SK-N-SH (cell line): Measurements from ENCODE around the gene PLBD2. TPM values are rescaled to one million over a fixed set of nuclear protein-coding genes. Genes with fewer than 3 reads are reported as not detected.

Source experiments
- CTCF ChIA-PET: fragments of 300-600, 350-600 bp; formaldehyde crosslinking; extraction: SDS; loops from one replicate; lab custom pipeline; 2021; lab: Yijun Ruan, JAX
- POLR2A ChIA-PET: fragments of 350-600 bp; sonication (Branson Sonifier 250); formaldehyde crosslinking; extraction: SDS; loops from one replicate; lab custom pipeline; 2020; ENCODE audit warnings: antibody characterized with exemption, inconsistent platforms; lab: Yijun Ruan, JAX
- DNase-seq: peaks from one replicate; pipeline ENCODE4 v3.0.0; 2012
- H2AFZ ChIP-seq: fragments of 200-600 bp; sonication (generic); 2 replicates; pipeline ENCODE4 v1.8.1; 2016; ENCODE audit warnings: antibody characterized with exemption, mild to moderate bottlenecking, low read depth
- H3F3A ChIP-seq: fragments of 200-600 bp; sonication (generic); replicated peaks from 2 replicates; pipeline ENCODE3; 2016; ENCODE audit warnings: antibody characterized with exemption, mild to moderate bottlenecking; ENCODE audit not compliant: insufficient read depth
- H3K27ac ChIP-seq, 2 experiments: fragments of 200-500 bp in 1 of 2; fragments of 200-600 bp in 1 of 2; sonication (Bioruptor generic) in 1 of 2; sonication (generic), shearing (Covaris generic) in 1 of 2; 2 replicates each; pipeline versions ENCODE4 v1.5.1 to v1.6.1; 2014 to 2016; ENCODE audit warnings: low read depth in 2 of 2, inconsistent platforms in 1 of 2, low read length in 1 of 2, mild to moderate bottlenecking in 1 of 2, mixed read lengths in 1 of 2
- H3K27me3 ChIP-seq: fragments of 200-600 bp; sonication (generic), shearing (Covaris generic); 2 replicates; pipeline ENCODE4 v1.6.1; 2016; ENCODE audit warnings: mixed run types; ENCODE audit not compliant: insufficient read depth
- H3K36me3 ChIP-seq, 2 experiments: fragments of 200-500 bp in 1 of 2; fragments of 200-600 bp in 1 of 2; sonication (Bioruptor generic) in 1 of 2; sonication (generic) in 1 of 2; replicated peaks in 1 of 2; 2 replicates each; pipeline versions ENCODE3 to v1.5.1; 2014 to 2016; ENCODE audit warnings: low read length in 1 of 2, mild to moderate bottlenecking in 1 of 2; ENCODE audit not compliant: insufficient read depth in 2 of 2, control insufficient read depth in 1 of 2
- H3K4me1 ChIP-seq, 2 experiments: fragments of 200-500 bp in 1 of 2; fragments of 200-600 bp in 1 of 2; sonication (Bioruptor generic) in 1 of 2; sonication (generic), shearing (Covaris generic) in 1 of 2; 2 replicates each; pipeline versions ENCODE4 v1.5.1 to v1.6.1; 2014 to 2016; ENCODE audit warnings: low read depth in 1 of 2, low read length in 1 of 2, mixed run types in 1 of 2; ENCODE audit not compliant: insufficient read depth in 2 of 2, control insufficient read depth in 1 of 2
- H3K4me2 ChIP-seq: fragments of 200-600 bp; sonication (generic), shearing (Covaris generic); 2 replicates; pipeline ENCODE4 v1.6.1; 2017; ENCODE audit warnings: mixed run types
- H3K4me3 ChIP-seq, 2 experiments: fragments of 200-500 bp in 1 of 2; fragments of 200-600 bp in 1 of 2; sonication (Bioruptor generic) in 1 of 2; sonication (generic), shearing (Covaris generic) in 1 of 2; 2 replicates each; pipeline versions ENCODE4 v1.5.1 to v1.8.1; 2014 to 2016; ENCODE audit warnings: low read depth in 2 of 2, inconsistent platforms in 1 of 2, low read length in 1 of 2, mild to moderate bottlenecking in 1 of 2, mixed read lengths in 1 of 2, moderate library complexity in 1 of 2
- H3K79me2 ChIP-seq: fragments of 200-600 bp; sonication (generic); 2 replicates; pipeline ENCODE4 v1.8.1; 2017; ENCODE audit warnings: mild to moderate bottlenecking; ENCODE audit not compliant: insufficient read depth
- H3K9ac ChIP-seq: fragments of 200-600 bp; sonication (generic); 2 replicates; pipeline ENCODE4 v1.6.1; 2017; ENCODE audit warnings: mixed run types
- H3K9me2 ChIP-seq: fragments of 200-600 bp; sonication (generic); 2 replicates; pipeline ENCODE4 v1.6.1; 2017; ENCODE audit warnings: mixed run types
- H3K9me3 ChIP-seq: fragments of 200-600 bp; sonication (generic); 2 replicates; pipeline ENCODE4 v1.6.1; 2017; ENCODE audit warnings: mixed run types, mild to moderate bottlenecking, moderate library complexity
- H4K20me1 ChIP-seq: fragments of 200-600 bp; sonication (generic); 2 replicates; pipeline ENCODE4 v1.6.1; 2017; ENCODE audit warnings: mild to moderate bottlenecking, mixed run types; ENCODE audit not compliant: insufficient read depth
- CTCF ChIP-seq: fragments of 200-600 bp; sonication (generic); IDR thresholded peaks from 2 replicates; pipeline ENCODE4 v1.6.1; 2017; ENCODE audit warnings: antibody characterized with exemption, mild to moderate bottlenecking, moderate library complexity
- ELF1 ChIP-seq: IDR thresholded peaks from 2 replicates; pipeline ENCODE4 v1.4.0; 2012
- MAX ChIP-seq: IDR thresholded peaks from 2 replicates; pipeline ENCODE4 v1.4.0; 2012; ENCODE audit warnings: low read depth
- MXI1 ChIP-seq: IDR thresholded peaks from 2 replicates; pipeline ENCODE4 v1.6.1; 2012; ENCODE audit warnings: mild to moderate bottlenecking, low read depth, low read length, improper control_type of control experiment
- POLR2AphosphoS5 ChIP-seq: IDR thresholded peaks from 2 replicates; pipeline ENCODE4 v1.6.1; 2012; ENCODE audit warnings: low read depth, low read length
- RAD21 ChIP-seq: IDR thresholded peaks from 2 replicates; pipeline ENCODE4 v1.6.1; 2012; ENCODE audit warnings: mild to moderate bottlenecking, low read length
- REST ChIP-seq: IDR thresholded peaks from 2 replicates; pipeline ENCODE4 v1.6.1; 2012; ENCODE audit warnings: mild to moderate bottlenecking, low read depth, low read length, moderate library complexity
- RXRA ChIP-seq: IDR thresholded peaks from 2 replicates; pipeline ENCODE4 v1.4.0; 2012; ENCODE audit warnings: low read depth, mild to moderate bottlenecking, borderline replicate concordance
- SIN3A ChIP-seq: IDR thresholded peaks from 2 replicates; pipeline ENCODE4 v1.6.1; 2012; ENCODE audit warnings: low read depth, mild to moderate bottlenecking, low read length, moderate library complexity, borderline replicate concordance
- SMC3 ChIP-seq: IDR thresholded peaks from 2 replicates; pipeline ENCODE4 v1.6.1; 2012; ENCODE audit warnings: low read depth, low read length, improper control_type of control experiment
- USF1 ChIP-seq: IDR thresholded peaks from 2 replicates; pipeline ENCODE4 v1.4.0; 2012; ENCODE audit warnings: low read depth, borderline replicate concordance
- USF2 ChIP-seq: fragments of 150-350 bp; IDR thresholded peaks from 2 replicates; pipeline ENCODE4 v1.6.1; 2017; ENCODE audit warnings: antibody characterized with exemption, low read length, low read depth, borderline replicate concordance
- WGBS: methylation state at CpG from one replicate; pipeline ENCODE4 v1.1.6; 2017; ENCODE audit warnings: low lambda C conversion rate; 5-methylcytosine and 5-hydroxymethylcytosine counted together
- polyA plus RNA-seq, 3 experiments: library from polyadenylated mRNA; depleted of rRNA; stranded (reverse); fragments of >200 nt; gene quantifications; 2 replicates each; pipeline ENCODE4 v1.2.3, GENCODE V29; 2012

Gene PLBD2
- 12.1 and 15.2 TPM in 2 replicates for polyA plus RNA-seq (2012; rRNA removed)
- 12.0 and 14.6 TPM in 2 replicates for polyA plus RNA-seq (2012; cell fraction: cytosol; rRNA removed)
- polyA plus RNA-seq (2012; cell fraction: nucleus; rRNA removed), result 17.4 and 19.8 TPM in 2 replicates

- Histone ChIP-seq H3K9me3 (no peaks in the 10 kb centered on the region), H3F3A (peaks cover 5% of the 10 kb centered on the region), H3K9ac (peak within 1 kb of the TSS; percentile 76), H4K20me1 (0 out of 2 replicates have a peak, but pooled peaks cover 3% of the 10 kb centered on the region), H3K4me2 (peak within 1 kb of the TSS; percentile 85), H3K27me3 (no peaks in the 10 kb centered on the region), H3K36me3 (no peaks in the 10 kb centered on the region), H3K4me3 (peak within 1 kb of the TSS; percentile 72 to 86), H3K4me1 (peaks cover 0 to 11% of the 10 kb centered on the region in 2 experiments; a peak in 1 of 4 replicates), H3K27ac (peak within 1 kb of the TSS; percentile 22 to 51; a peak in 2 of 4 replicates), H2AFZ (peak within 1 kb of the TSS; percentile 93), H3K9me2 (no peaks in the 10 kb centered on the region), H3K79me2 (peaks cover 19% of the 10 kb centered on the region; the same call in 1 of the 2 replicates)
- WGBS, result 1% methylated on average over 12 of the region's 67 CpGs
- ChIA-PET CTCF (interaction anchor here (0.7 to 1.5 kb wide), 10 partner anchors 10 to 496 kb away, joined by 3 to 12 read pairs (median 3); no protein-coding TSS in a partner anchor), POLR2A (no interaction called here)
- TF ChIP-seq RXRA, result no peak
- peak; percentile 88; the same call in 1 of the 2 replicates for TF ChIP-seq SIN3A
- peak; percentile 95 for TF ChIP-seq USF1
- TF ChIP-seq MXI1, result peak; percentile 72; the same call in 1 of the 2 replicates
- peak; percentile 51; the same call in 1 of the 2 replicates for TF ChIP-seq MAX
- peak; percentile 69 for TF ChIP-seq USF2
- peak; percentile 35 for TF ChIP-seq RAD21
- TF ChIP-seq REST, result peak; percentile 94
- TF ChIP-seq ELF1, result peak; percentile 78
- TF ChIP-seq POLR2AphosphoS5, result peak; percentile 72
- TF ChIP-seq CTCF, result no peak
- TF ChIP-seq SMC3, result no peak
- peak; percentile 99 for DNase-seq
These were observed at the start of gene PLBD2 for GRCh38 chr12:113358381-113359132. TSS of gene PLBD2 (plus strand) at chr12:113358587. CDS start at chr12:113358601, 14 bp downstream.
